Gastrocnemius medialis (tissue), 4 donors: ENCODE results near the gene NPB. TPM values are rescaled to one million over a fixed set of nuclear protein-coding genes. Genes with fewer than 3 reads are reported as not detected.

Experiments used
- ATAC-seq, 2 donors: fragments of 150-250 bp; one replicate each; pipeline ENCODE4 v1.9.1; 2016
- DNase-seq, 2 donors: peaks; one replicate each; pipeline ENCODE4 v3.0.0-alpha.2; 2019
- H3K27ac ChIP-seq, 4 donors: fragments of 200-600 bp; sonication (generic); 1 replicate in 1 of 4; 2 replicates in 3 of 4; pipeline ENCODE4 v1.5.1; 2016 to 2018; ENCODE audit warnings: mild to moderate bottlenecking in 2 of 4, moderate library complexity in 1 of 4
- H3K27me3 ChIP-seq, 3 donors: fragments of 200-600 bp; sonication (generic) in 2 of 3; 1 replicate in 1 of 3; 2 replicates in 2 of 3; pipeline versions ENCODE4 v1.5.1 to v1.6.0; 2016 to 2019; ENCODE audit warnings: mild to moderate bottlenecking in 1 of 3, moderate library complexity in 1 of 3
- H3K36me3 ChIP-seq, 2 donors: fragments of 200-600 bp; sonication (generic) in 1 of 2; one replicate each; pipeline ENCODE4 v1.5.1; 2017 to 2018
- H3K4me1 ChIP-seq, 2 donors: fragments of 200-600 bp; sonication (generic) in 1 of 2; one replicate each; pipeline ENCODE4 v1.5.1; 2016 to 2017; ENCODE audit warnings: mild to moderate bottlenecking in 2 of 2
- H3K4me3 ChIP-seq, 4 donors: fragments of 200-600 bp; sonication (generic) in 3 of 4; 1 replicate in 1 of 4; 2 replicates in 3 of 4; pipeline ENCODE4 v1.5.1; 2016 to 2019; ENCODE audit warnings: mild to moderate bottlenecking in 2 of 4
- H3K9me3 ChIP-seq, 3 donors: fragments of 200-600 bp; sonication (generic) in 2 of 3; 1 replicate in 1 of 3; 2 replicates in 2 of 3; pipeline ENCODE4 v1.5.1; 2016 to 2019
- POLR2A ChIP-seq, 2 donors: fragments of 450-650 bp; IDR thresholded peaks; one replicate each; pipeline ENCODE4 v1.6.1; 2017; ENCODE audit warnings: antibody characterized with exemption in 2 of 2, mild to moderate bottlenecking in 2 of 2, moderate library complexity in 2 of 2
- in situ Hi-C, 4 donors: fragments of 200-750 bp; cut with MboI; loops; one replicate each; pipeline versions ENCODE4 v1.15.0 to v1.8.0; 2017; ENCODE audit warnings: low sequenced_read_pairs in 4 of 4
- intact Hi-C: fragments of 100-400 bp; cut with DNase I; formaldehyde crosslinking; loops from one replicate; pipeline ENCODE4 v1.15.1; 2023; ENCODE audit warnings: low total_unique reads
- total RNA-seq, 4 donors: library from RNA; depleted of rRNA; stranded (reverse); fragments of >200 nt; gene quantifications; one replicate each; pipeline versions ENCODE4 v1.1.0 to v1.2.3, GENCODE V29; 2016
- TF ChIP-seq, protein P1 (sequence below), 5 experiments: fragments of 450-650 bp in 3 of 5; fragments of 200-600 bp in 2 of 5; sonication (generic) in 2 of 5; IDR thresholded peaks in 4 of 5; conservative IDR thresholded peaks in 1 of 5; 1 replicate in 4 of 5; 2 replicates in 1 of 5; pipeline ENCODE4 v1.5.1; 2016 to 2019; ENCODE audit warnings: antibody characterized with exemption in 5 of 5, mild to moderate bottlenecking in 3 of 5, moderate library complexity in 3 of 5

NPB gene
- total RNA-seq, 4 donors from 2014 or later: 0.46 to 1.4 (median 1.1) TPM; not detected in 1

DNA sequence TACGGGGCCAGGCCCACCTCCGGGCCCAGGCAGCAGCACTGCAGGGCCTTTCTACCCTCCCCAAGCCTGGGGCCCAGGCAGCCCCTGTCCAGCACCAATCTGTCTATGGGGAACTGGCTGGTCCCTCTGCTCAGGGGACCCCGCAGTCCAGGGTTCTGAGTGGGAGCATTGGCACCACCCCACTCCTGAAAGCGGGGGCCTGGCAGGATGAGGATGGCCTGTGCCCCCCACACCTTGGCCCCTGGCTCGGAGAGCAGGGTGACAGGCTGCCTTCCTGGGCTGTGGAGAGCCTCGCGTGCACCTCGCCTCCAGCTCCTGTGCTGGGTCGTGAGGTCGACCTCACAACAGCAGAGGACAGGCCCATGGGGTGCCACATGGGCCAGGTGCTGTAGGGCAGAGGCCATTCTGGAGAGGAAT lies 1.4 kb downstream of the NPB start:
- ATAC-seq (no peak), DNase-seq (no peak)
- no peak for TF ChIP-seq POLR2A (IDR thresholded peaks at IDR 0.05)
- TF ChIP-seq, protein P1, sequence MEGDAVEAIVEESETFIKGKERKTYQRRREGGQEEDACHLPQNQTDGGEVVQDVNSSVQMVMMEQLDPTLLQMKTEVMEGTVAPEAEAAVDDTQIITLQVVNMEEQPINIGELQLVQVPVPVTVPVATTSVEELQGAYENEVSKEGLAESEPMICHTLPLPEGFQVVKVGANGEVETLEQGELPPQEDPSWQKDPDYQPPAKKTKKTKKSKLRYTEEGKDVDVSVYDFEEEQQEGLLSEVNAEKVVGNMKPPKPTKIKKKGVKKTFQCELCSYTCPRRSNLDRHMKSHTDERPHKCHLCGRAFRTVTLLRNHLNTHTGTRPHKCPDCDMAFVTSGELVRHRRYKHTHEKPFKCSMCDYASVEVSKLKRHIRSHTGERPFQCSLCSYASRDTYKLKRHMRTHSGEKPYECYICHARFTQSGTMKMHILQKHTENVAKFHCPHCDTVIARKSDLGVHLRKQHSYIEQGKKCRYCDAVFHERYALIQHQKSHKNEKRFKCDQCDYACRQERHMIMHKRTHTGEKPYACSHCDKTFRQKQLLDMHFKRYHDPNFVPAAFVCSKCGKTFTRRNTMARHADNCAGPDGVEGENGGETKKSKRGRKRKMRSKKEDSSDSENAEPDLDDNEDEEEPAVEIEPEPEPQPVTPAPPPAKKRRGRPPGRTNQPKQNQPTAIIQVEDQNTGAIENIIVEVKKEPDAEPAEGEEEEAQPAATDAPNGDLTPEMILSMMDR (IDR thresholded peaks at IDR 0.05 in 4 of 5, conservative IDR thresholded peaks at IDR 0.05 in 1 of 5): no peak
- Histone ChIP-seq H3K4me1 (peaks cover 10 to 14% of the 10 kb centered on the region in 2 donors), H3K27ac (no peak overlapping the region), H3K36me3 (peaks cover 0 to 22% of the 10 kb centered on the region in 2 donors), H3K4me3 (no peak overlapping the region), H3K9me3 (no peaks in the 10 kb centered on the region), H3K27me3 (no peaks in the 10 kb centered on the region)
- intact Hi-C loops (no loop called here), in situ Hi-C loops (no loop called here)

DNA sequence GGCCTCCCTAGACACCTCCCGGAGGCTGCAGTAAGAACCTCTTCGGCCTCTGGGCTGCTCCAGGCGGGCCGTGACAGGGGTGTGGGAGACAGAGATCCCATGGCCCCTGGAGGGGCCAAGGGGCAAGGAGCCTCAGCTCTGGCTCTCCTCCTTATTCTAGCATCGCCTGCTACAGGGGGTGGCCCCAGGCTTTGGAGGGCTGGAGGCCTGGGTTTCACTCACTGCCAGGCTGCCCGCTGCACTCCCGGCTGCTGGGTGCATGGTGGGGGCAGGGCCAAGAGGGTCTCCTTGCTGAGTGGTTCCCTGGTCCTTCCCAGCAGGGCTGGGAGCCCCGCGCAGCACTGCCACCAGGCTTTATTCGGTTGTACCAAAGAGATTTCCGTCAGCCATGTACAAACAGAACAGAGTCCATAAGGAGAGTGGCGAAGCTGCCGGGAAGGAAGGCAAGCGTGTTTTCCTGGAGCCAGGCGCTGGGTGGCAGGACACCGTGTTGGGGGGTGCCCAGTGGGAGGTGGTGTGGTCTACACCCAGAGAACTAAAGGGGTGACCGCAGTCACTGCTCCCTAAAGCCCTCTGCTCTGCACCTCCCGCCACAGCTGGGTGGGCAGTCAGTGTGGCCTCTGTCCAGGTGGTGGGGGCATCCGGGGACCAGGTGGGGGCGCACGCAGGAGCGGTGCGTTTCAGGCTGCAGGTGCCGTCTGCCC lies 2.0 kb downstream of the NPB start:
- TF ChIP-seq, protein P1 (IDR thresholded peaks at IDR 0.05 in 4 of 5, conservative IDR thresholded peaks at IDR 0.05 in 1 of 5): no peak
- TF ChIP-seq POLR2A (IDR thresholded peaks at IDR 0.05): no peak
- H3K27ac ChIP-seq: no peak overlapping the region
- no peaks in the 10 kb centered on the region for H3K9me3 ChIP-seq
- H3K4me3 ChIP-seq: no peak overlapping the region
- intact Hi-C loops: no loop called here
- peaks cover 0 to 15% of the 10 kb centered on the region in 2 donors for H3K36me3 ChIP-seq
- peaks cover 10 to 14% of the 10 kb centered on the region in 2 donors for H3K4me1 ChIP-seq
- ATAC-seq: no peak
- H3K27me3 ChIP-seq: no peaks in the 10 kb centered on the region
- no peak for DNase-seq
- in situ Hi-C loops: no loop called here

DNA sequence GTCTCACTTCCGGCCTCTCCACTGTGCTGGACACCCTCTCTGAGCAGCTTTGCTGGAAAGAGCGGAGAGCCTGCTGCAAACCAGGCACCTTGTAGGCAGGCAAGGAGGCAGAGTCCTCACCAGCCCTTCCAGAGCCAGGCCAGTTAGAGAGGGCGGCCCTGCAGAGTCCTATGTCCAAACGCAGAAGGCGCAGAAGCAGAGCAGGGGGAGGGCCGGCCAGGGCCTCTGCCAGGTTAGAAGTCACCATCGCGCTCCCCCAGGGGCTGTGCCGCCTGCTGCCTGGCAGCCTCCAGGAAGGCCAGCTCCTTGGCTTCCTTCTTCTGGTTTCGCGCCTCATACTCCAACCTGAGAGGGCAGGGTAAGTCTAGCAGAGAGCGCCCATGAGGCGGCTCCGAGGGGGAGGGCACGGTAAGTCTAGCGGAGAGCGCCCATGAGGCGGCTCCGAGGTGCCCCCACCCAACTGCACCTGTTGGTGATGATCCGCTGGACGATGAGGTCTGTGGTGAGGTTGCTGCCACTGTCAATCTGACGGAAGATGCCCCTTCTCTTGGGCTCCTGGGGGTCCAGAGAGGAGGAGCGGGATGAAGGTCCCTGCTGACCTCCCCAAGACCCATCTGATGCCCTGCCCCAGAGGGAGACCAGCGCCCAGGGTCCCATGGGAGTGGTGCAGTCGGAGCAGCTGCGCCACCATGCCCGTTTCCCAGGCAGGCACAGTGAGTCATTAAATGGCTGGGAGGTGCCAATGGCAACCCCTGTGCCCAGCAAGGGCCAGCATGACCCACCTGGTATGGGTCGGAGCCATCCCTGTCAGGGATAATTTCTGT lies 2.8 kb downstream of the NPB start:
- H3K9me3 ChIP-seq: no peaks in the 10 kb centered on the region
- no peaks in the 10 kb centered on the region for H3K27me3 ChIP-seq
- no peak overlapping the region for H3K27ac ChIP-seq
- H3K4me1 ChIP-seq: peaks cover 10 to 16% of the 10 kb centered on the region in 2 donors
- H3K36me3 ChIP-seq: peaks cover 0 to 9% of the 10 kb centered on the region in 2 donors
- no peak for TF ChIP-seq POLR2A (IDR thresholded peaks at IDR 0.05)
- TF ChIP-seq, protein P1 (IDR thresholded peaks at IDR 0.05 in 4 of 5, conservative IDR thresholded peaks at IDR 0.05 in 1 of 5): no peak
- ATAC-seq (no peak), DNase-seq (no peak)
- H3K4me3 ChIP-seq: no peak overlapping the region
- in situ Hi-C loops (no loop called here), intact Hi-C loops (no loop called here)

GRCh38 chr17:81905424-81905875 lies 3.4 kb downstream of the NPB start:
- intact Hi-C loops (no loop called here), in situ Hi-C loops (no loop called here)
- Histone ChIP-seq H3K4me1 (peaks cover 16 to 23% of the 10 kb centered on the region in 2 donors), H3K4me3 (no peak overlapping the region), H3K9me3 (no peaks in the 10 kb centered on the region), H3K27me3 (no peaks in the 10 kb centered on the region), H3K36me3 (peaks cover 0 to 3% of the 10 kb centered on the region in 2 donors), H3K27ac (no peak overlapping the region)
- ATAC-seq (no peak), DNase-seq (no peak)
- TF ChIP-seq POLR2A (IDR thresholded peaks at IDR 0.05): no peak
- TF ChIP-seq, protein P1 (IDR thresholded peaks at IDR 0.05 in 4 of 5, conservative IDR thresholded peaks at IDR 0.05 in 1 of 5): no peak
